ENCODE results near the gene ZCCHC17.

ZCCHC17 gene

GRCh38 chr1:31364561-31365250 is 67.9 kb downstream of the ZCCHC17 start:
- Histone ChIP-seq H3K79me1 (ENCODE audit: low read depth, low read length) (no peaks in the 10 kb centered on the region), H3K9ac (ENCODE audit: low read depth, low read length, poor library complexity) (no peak overlapping the region), H3K27me3 (ENCODE audit: control insufficient read depth in 3 of 3, insufficient read depth in 3 of 3, low read depth in 1 of 3, low read length in 3 of 3) (no peaks in the 10 kb centered on the region), H3K36me3 (replicated peaks in 1 of 2; ENCODE audit: control insufficient read depth in 2 of 2, insufficient read depth in 2 of 2, low read length in 2 of 2) (peaks cover 10 to 83% of the 10 kb centered on the region in 2 donors), H3K4me2 (ENCODE audit: insufficient read depth, low read length, poor library complexity, severe bottlenecking) (no peak overlapping the region), H2BK12ac (ENCODE audit: low read length) (no peak overlapping the region), H3K23ac (ENCODE audit: low read depth, low read length, poor library complexity) (no peak overlapping the region), H3K4me3 (ENCODE audit: low read length in 2 of 2) (no peak overlapping the region), H3K27ac (replicated peaks; ENCODE audit: low read length) (no peak overlapping the region), H2BK120ac (ENCODE audit: low read depth, low read length) (no peak overlapping the region), H2BK15ac (ENCODE audit: low read length) (no peak overlapping the region), H3K18ac (ENCODE audit: low read length) (no peak overlapping the region), H4K8ac (ENCODE audit: low read depth, low read length) (no peak overlapping the region), H3K4ac (ENCODE audit: low read length) (no peak overlapping the region), H2AK5ac (ENCODE audit: low read depth, low read length) (no peak overlapping the region), H4K91ac (ENCODE audit: low read depth, low read length, poor library complexity) (no peak overlapping the region), H3K4me1 (ENCODE audit: control insufficient read depth in 2 of 2, insufficient read depth in 1 of 2, low read depth in 1 of 2, low read length in 2 of 2) (peaks cover 5 to 7% of the 10 kb centered on the region in 2 donors), H3K14ac (ENCODE audit: low read length) (no peak overlapping the region), H2BK5ac (ENCODE audit: low read length) (no peak overlapping the region), H2AFZ (ENCODE audit: low read length) (no peak overlapping the region), H3K9me3 (replicated peaks in 1 of 2; ENCODE audit: control insufficient read depth in 2 of 2, insufficient read depth in 1 of 2, low read depth in 1 of 2, low read length in 2 of 2) (no peaks in the 10 kb centered on the region)
- no CpG with 5 or more reads among the region's 3 CpGs for WGBS, 2 donors (ENCODE audit: extremely low coverage in 2 of 2, insufficient read length in 2 of 2, insufficient replicate concordance in 1 of 2)
- DNase-seq (ENCODE audit: low spot score) = no peak

GRCh38 chr1:31366796-31367195 is 70.0 kb downstream of the ZCCHC17 start:
- Histone ChIP-seq H3K23ac (ENCODE audit: low read depth, low read length, poor library complexity) (no peak overlapping the region), H3K36me3 (replicated peaks in 1 of 2; ENCODE audit: control insufficient read depth in 2 of 2, insufficient read depth in 2 of 2, low read length in 2 of 2) (peaks cover 10 to 69% of the 10 kb centered on the region in 2 donors), H4K8ac (ENCODE audit: low read depth, low read length) (no peak overlapping the region), H3K9me3 (replicated peaks in 1 of 2; ENCODE audit: control insufficient read depth in 2 of 2, insufficient read depth in 1 of 2, low read depth in 1 of 2, low read length in 2 of 2) (no peaks in the 10 kb centered on the region), H3K9ac (ENCODE audit: low read depth, low read length, poor library complexity) (no peak overlapping the region), H2BK120ac (ENCODE audit: low read depth, low read length) (no peak overlapping the region), H3K18ac (ENCODE audit: low read length) (no peak overlapping the region), H3K4me1 (ENCODE audit: control insufficient read depth in 2 of 2, insufficient read depth in 1 of 2, low read depth in 1 of 2, low read length in 2 of 2) (peaks cover 7 to 9% of the 10 kb centered on the region in 2 donors), H2BK12ac (ENCODE audit: low read length) (no peak overlapping the region), H3K27ac (replicated peaks; ENCODE audit: low read length) (no peak overlapping the region), H3K79me1 (ENCODE audit: low read depth, low read length) (no peaks in the 10 kb centered on the region), H2AFZ (ENCODE audit: low read length) (no peak overlapping the region), H4K91ac (ENCODE audit: low read depth, low read length, poor library complexity) (no peak overlapping the region), H3K4me3 (ENCODE audit: low read length in 2 of 2) (no peak overlapping the region), H3K27me3 (ENCODE audit: control insufficient read depth in 3 of 3, insufficient read depth in 3 of 3, low read depth in 1 of 3, low read length in 3 of 3) (no peaks in the 10 kb centered on the region), H2AK5ac (ENCODE audit: low read depth, low read length) (no peak overlapping the region), H2BK15ac (ENCODE audit: low read length) (no peak overlapping the region), H2BK5ac (ENCODE audit: low read length) (no peak overlapping the region), H3K4ac (ENCODE audit: low read length) (no peak overlapping the region), H3K4me2 (ENCODE audit: insufficient read depth, low read length, poor library complexity, severe bottlenecking) (no peak overlapping the region), H3K14ac (ENCODE audit: low read length) (no peak overlapping the region)
- WGBS, 2 donors (ENCODE audit: extremely low coverage in 2 of 2, insufficient read length in 2 of 2, insufficient replicate concordance in 1 of 2) = no CpG with 5 or more reads among the region's 2 CpGs
- no peak for DNase-seq (ENCODE audit: low spot score)

GRCh38 chr1:31368611-31369107 is 71.8 kb downstream of the ZCCHC17 start:
- Histone ChIP-seq H3K14ac (ENCODE audit: low read length) (no peak overlapping the region), H3K79me1 (ENCODE audit: low read depth, low read length) (no peaks in the 10 kb centered on the region), H3K4me2 (ENCODE audit: insufficient read depth, low read length, poor library complexity, severe bottlenecking) (no peak overlapping the region), H3K9ac (ENCODE audit: low read depth, low read length, poor library complexity) (no peak overlapping the region), H3K23ac (ENCODE audit: low read depth, low read length, poor library complexity) (no peak overlapping the region), H3K9me3 (replicated peaks in 1 of 2; ENCODE audit: control insufficient read depth in 2 of 2, insufficient read depth in 1 of 2, low read depth in 1 of 2, low read length in 2 of 2) (no peaks in the 10 kb centered on the region), H2AK5ac (ENCODE audit: low read depth, low read length) (no peak overlapping the region), H4K91ac (ENCODE audit: low read depth, low read length, poor library complexity) (no peak overlapping the region), H3K18ac (ENCODE audit: low read length) (no peak overlapping the region), H2BK15ac (ENCODE audit: low read length) (no peak overlapping the region), H3K36me3 (replicated peaks in 1 of 2; ENCODE audit: control insufficient read depth in 2 of 2, insufficient read depth in 2 of 2, low read length in 2 of 2) (peaks cover 10 to 55% of the 10 kb centered on the region in 2 donors), H3K4me3 (ENCODE audit: low read length in 2 of 2) (no peak overlapping the region), H2BK12ac (ENCODE audit: low read length) (no peak overlapping the region), H3K4ac (ENCODE audit: low read length) (no peak overlapping the region), H2BK120ac (ENCODE audit: low read depth, low read length) (no peak overlapping the region), H3K27ac (replicated peaks; ENCODE audit: low read length) (no peak overlapping the region), H4K8ac (ENCODE audit: low read depth, low read length) (no peak overlapping the region), H2AFZ (ENCODE audit: low read length) (no peak overlapping the region), H2BK5ac (ENCODE audit: low read length) (no peak overlapping the region), H3K4me1 (ENCODE audit: control insufficient read depth in 2 of 2, insufficient read depth in 1 of 2, low read depth in 1 of 2, low read length in 2 of 2) (peaks cover 19 to 21% of the 10 kb centered on the region in 2 donors), H3K27me3 (ENCODE audit: control insufficient read depth in 3 of 3, insufficient read depth in 3 of 3, low read depth in 1 of 3, low read length in 3 of 3) (peaks cover 0 to 8% (median 0%) of the 10 kb centered on the region in 3 experiments)
- WGBS, 2 donors (ENCODE audit: extremely low coverage in 2 of 2, insufficient read length in 2 of 2, insufficient replicate concordance in 1 of 2) = no CpG with 5 or more reads among the region's 3 CpGs
- DNase-seq (ENCODE audit: low spot score) = no peak

- Histone ChIP-seq H2BK15ac (ENCODE audit: low read length) (no peak overlapping the region), H2BK5ac (ENCODE audit: low read length) (no peak overlapping the region), H3K27me3 (ENCODE audit: control insufficient read depth in 3 of 3, insufficient read depth in 3 of 3, low read depth in 1 of 3, low read length in 3 of 3) (peaks cover 0 to 8% (median 0%) of the 10 kb centered on the region in 3 experiments), H3K4ac (ENCODE audit: low read length) (no peak overlapping the region), H2BK12ac (ENCODE audit: low read length) (no peak overlapping the region), H3K18ac (ENCODE audit: low read length) (no peak overlapping the region), H3K79me1 (ENCODE audit: low read depth, low read length) (no peaks in the 10 kb centered on the region), H3K23ac (ENCODE audit: low read depth, low read length, poor library complexity) (no peak overlapping the region), H2AFZ (ENCODE audit: low read length) (no peak overlapping the region), H3K4me2 (ENCODE audit: insufficient read depth, low read length, poor library complexity, severe bottlenecking) (no peak overlapping the region), H3K14ac (ENCODE audit: low read length) (no peak overlapping the region), H3K4me3 (ENCODE audit: low read length in 2 of 2) (no peak overlapping the region), H3K4me1 (ENCODE audit: control insufficient read depth in 2 of 2, insufficient read depth in 1 of 2, low read depth in 1 of 2, low read length in 2 of 2) (peaks cover 17 to 18% of the 10 kb centered on the region in 2 donors), H3K9me3 (replicated peaks in 1 of 2; ENCODE audit: control insufficient read depth in 2 of 2, insufficient read depth in 1 of 2, low read depth in 1 of 2, low read length in 2 of 2) (no peaks in the 10 kb centered on the region), H3K36me3 (replicated peaks in 1 of 2; ENCODE audit: control insufficient read depth in 2 of 2, insufficient read depth in 2 of 2, low read length in 2 of 2) (peaks cover 9 to 41% of the 10 kb centered on the region in 2 donors), H3K9ac (ENCODE audit: low read depth, low read length, poor library complexity) (no peak overlapping the region), H3K27ac (replicated peaks; ENCODE audit: low read length) (no peak overlapping the region), H4K8ac (ENCODE audit: low read depth, low read length) (no peak overlapping the region), H4K91ac (ENCODE audit: low read depth, low read length, poor library complexity) (no peak overlapping the region), H2AK5ac (ENCODE audit: low read depth, low read length) (no peak overlapping the region), H2BK120ac (ENCODE audit: low read depth, low read length) (no peak overlapping the region)
- WGBS, 2 donors (ENCODE audit: extremely low coverage in 2 of 2, insufficient read length in 2 of 2, insufficient replicate concordance in 1 of 2) = no CpG with 5 or more reads among the region's 2 CpGs
- DNase-seq (ENCODE audit: low spot score) = no peak
Measured at GRCh38 chr1:31370021-31370420, 73.2 kb downstream of the ZCCHC17 start.
